ENCODE data around the gene RFX2. TPM values are rescaled to one million over a fixed set of nuclear protein-coding genes. Genes with fewer than 3 reads are reported as not detected.

Gene RFX2
- total RNA-seq, 2 donors from 2014 or later = 14.0 to 14.8 TPM

GRCh38 chr19:6041991-6042481 lies 68.3 kb downstream of the RFX2 start:
- no peaks in the 10 kb centered on the region for H3K9me3 ChIP-seq
- no peak for DNase-seq
- 81 to 85% methylated on average over 20 to 27 of the region's 27 CpGs for WGBS, 2 donors

GRCh38 chr19:6041071-6041470 lies 69.2 kb downstream of the RFX2 start:
- 85 to 90% methylated on average over 5 of the region's 5 CpGs for WGBS, 2 donors
- intact Hi-C loops (cut with DNase I) = loop anchor here (10.0 kb wide), 1 partner anchor 264 kb away; no protein-coding TSS in a partner anchor
- ATAC-seq (no peak), DNase-seq (no peak)
- Histone ChIP-seq H3K4me3 (no peak overlapping the region), H3K9me3 (no peaks in the 10 kb centered on the region), H3K4me1 (no peaks in the 10 kb centered on the region), H3K36me3 (replicated peaks in 1 of 2; ENCODE audit: insufficient read depth in 1 of 2, low read depth in 2 of 2) (no peaks in the 10 kb centered on the region), H3K27me3 (no peaks in the 10 kb centered on the region), H3K27ac (no peak overlapping the region)
- TF ChIP-seq CTCF (IDR thresholded peaks at IDR 0.05) = no peak
- no peak for TF ChIP-seq POLR2A (IDR thresholded peaks at IDR 0.05)

More at GRCh38 chr19:6041991-6042481, 68.3 kb downstream of the RFX2 start:
- Histone ChIP-seq H3K36me3 (replicated peaks in 1 of 2; ENCODE audit: insufficient read depth in 1 of 2, low read depth in 2 of 2) (no peaks in the 10 kb centered on the region), H3K4me3 (no peak overlapping the region), H3K4me1 (no peaks in the 10 kb centered on the region), H3K27ac (no peak overlapping the region), H3K27me3 (no peaks in the 10 kb centered on the region)
- no peak for ATAC-seq
- TF ChIP-seq CTCF (IDR thresholded peaks at IDR 0.05) = no peak
- no peak for TF ChIP-seq POLR2A (IDR thresholded peaks at IDR 0.05)
- intact Hi-C loops (cut with DNase I) = loop anchor here (10.0 kb wide), 1 partner anchor 263 kb away; no protein-coding TSS in a partner anchor

GRCh38 chr19:6039566-6040225 lies 70.6 kb downstream of the RFX2 start:
- WGBS, 2 donors = 89 to 91% methylated on average over 15 to 30 of the region's 31 CpGs
- intact Hi-C loops (cut with DNase I) = loop anchor here (10.0 kb wide), 1 partner anchor 265 kb away; no protein-coding TSS in a partner anchor
- Histone ChIP-seq H3K4me3 (no peak overlapping the region), H3K4me1 (no peaks in the 10 kb centered on the region), H3K9me3 (no peaks in the 10 kb centered on the region), H3K36me3 (replicated peaks in 1 of 2; ENCODE audit: insufficient read depth in 1 of 2, low read depth in 2 of 2) (no peaks in the 10 kb centered on the region), H3K27ac (no peak overlapping the region), H3K27me3 (no peaks in the 10 kb centered on the region)
- DNase-seq (no peak), ATAC-seq (no peak)
- TF ChIP-seq CTCF (IDR thresholded peaks at IDR 0.05) = no peak
- TF ChIP-seq POLR2A (IDR thresholded peaks at IDR 0.05) = no peak

GRCh38 chr19:6038634-6039405 lies 71.5 kb downstream of the RFX2 start:
- Histone ChIP-seq H3K9me3 (no peaks in the 10 kb centered on the region), H3K27me3 (no peaks in the 10 kb centered on the region), H3K27ac (no peak overlapping the region), H3K36me3 (replicated peaks in 1 of 2; ENCODE audit: insufficient read depth in 1 of 2, low read depth in 2 of 2) (no peaks in the 10 kb centered on the region), H3K4me3 (no peak overlapping the region), H3K4me1 (no peaks in the 10 kb centered on the region)
- 69 to 74% methylated on average over 5 of the region's 5 CpGs for WGBS, 2 donors
- ATAC-seq (no peak), DNase-seq (no peak)
- TF ChIP-seq POLR2A (IDR thresholded peaks at IDR 0.05) (no peak), CTCF (IDR thresholded peaks at IDR 0.05) (no peak)
- intact Hi-C loops (cut with DNase I) = no loop called here

Data from body of pancreas (tissue), 4 donors.